ENCODE data around the gene RHOA. TPM values are rescaled to one million over a fixed set of nuclear protein-coding genes. Genes with fewer than 3 reads are reported as not detected.

The RHOA gene
- total and polyA plus RNA-seq, 2 of the 13 experiments (the other 11 are each of a cell fraction or from before 2014, with no cell fraction given): 131 to 177 TPM

GRCh38 chr3:49411535-49411967 lies 225 bp downstream of the RHOA start (continued):
- TF ChIP-seq YY1 (IDR thresholded peaks at IDR 0.05; ENCODE audit: insufficient read depth, insufficient replicate concordance, low read depth, low read length) (peak; percentile 9), ZBTB25 (CRISPR knock-in tag; IDR thresholded peaks at IDR 0.05) (peak; percentile 77; the same call in 1 of the 2 replicates), CEBPG (CRISPR knock-in tag; IDR thresholded peaks at IDR 0.05) (no peak), ZNF607 (CRISPR knock-in tag; IDR thresholded peaks at IDR 0.05; ENCODE audit: borderline replicate concordance) (peak; percentile 20; the same call in 1 of the 2 replicates), RAD21 (CRISPR knock-in tag; IDR thresholded peaks at IDR 0.05) (peak; percentile 48; the same call in 1 of the 2 replicates), YEATS4 (CRISPR knock-in tag; IDR thresholded peaks at IDR 0.05; ENCODE audit: borderline replicate concordance) (peak; percentile 84; the same call in 1 of the 2 replicates), ELF4 (CRISPR knock-in tag; IDR thresholded peaks at IDR 0.05; ENCODE audit: borderline replicate concordance) (peak; percentile 14; the same call in 1 of the 2 replicates), ZFP62 (CRISPR knock-in tag; IDR thresholded peaks at IDR 0.05) (no peak), HOXA5 (CRISPR knock-in tag; IDR thresholded peaks at IDR 0.05) (0 out of 2 replicates have a peak, but pooled peaks have one; percentile 21), ZBTB2 (CRISPR knock-in tag; IDR thresholded peaks at IDR 0.05; ENCODE audit: low read depth) (peak; percentile 99), CREB3 (CRISPR knock-in tag; IDR thresholded peaks at IDR 0.05) (no peak; the same call in 1 of the 2 replicates), ZNF574 (CRISPR knock-in tag; IDR thresholded peaks at IDR 0.05) (peak; percentile 16; the same call in 1 of the 2 replicates), MEIS1 (CRISPR knock-in tag; IDR thresholded peaks at IDR 0.05; ENCODE audit: borderline replicate concordance) (no peak), ZNF558 (CRISPR knock-in tag; IDR thresholded peaks at IDR 0.05; ENCODE audit: borderline replicate concordance) (peak; percentile 83; the same call in 1 of the 2 replicates), ZBTB44 (CRISPR knock-in tag; IDR thresholded peaks at IDR 0.05) (no peak), ZBTB10 (CRISPR knock-in tag; IDR thresholded peaks at IDR 0.05; ENCODE audit: borderline replicate concordance) (no peak), NR2F6 (IDR thresholded peaks at IDR 0.05) (no peak; the same call in 1 of the 2 replicates), NR2F6 (CRISPR knock-in tag; IDR thresholded peaks at IDR 0.05) (peak; percentile 64), SAP130 (CRISPR knock-in tag; IDR thresholded peaks at IDR 0.05; ENCODE audit: low read depth) (no peak), ASH2L (IDR thresholded peaks at IDR 0.05; ENCODE audit: insufficient read length, low read depth, low read length) (peak; percentile 74)
